DMS153 (cell line): ENCODE data around the gene CAMK2N2.

Experiments used
- DNase-seq: peaks from one replicate; lab custom pipeline; 2025; lab: John Stamatoyannopoulos, UW

The CAMK2N2 gene

DNA sequence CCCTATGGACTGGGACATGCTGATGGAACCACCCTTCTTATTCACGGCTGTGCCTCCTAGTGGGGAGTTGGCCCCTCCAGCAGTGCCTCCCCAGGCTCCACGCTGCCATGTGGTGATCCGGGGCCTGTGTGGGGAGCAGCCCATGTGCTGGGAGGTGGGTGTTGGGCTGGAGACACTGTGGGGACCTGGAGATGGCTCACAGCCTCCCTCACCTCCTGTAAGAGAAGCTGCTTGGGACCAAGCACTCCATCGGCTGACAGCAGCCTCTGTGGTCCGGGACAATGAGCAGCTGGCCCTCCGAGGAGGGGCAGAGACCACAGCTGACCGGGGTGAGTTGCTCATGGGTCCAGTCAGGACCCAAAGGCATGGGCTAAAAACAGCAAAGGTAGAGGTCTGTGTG lies 21.6 kb downstream of the CAMK2N2 start:
- DNase-seq, result no peak

DNA sequence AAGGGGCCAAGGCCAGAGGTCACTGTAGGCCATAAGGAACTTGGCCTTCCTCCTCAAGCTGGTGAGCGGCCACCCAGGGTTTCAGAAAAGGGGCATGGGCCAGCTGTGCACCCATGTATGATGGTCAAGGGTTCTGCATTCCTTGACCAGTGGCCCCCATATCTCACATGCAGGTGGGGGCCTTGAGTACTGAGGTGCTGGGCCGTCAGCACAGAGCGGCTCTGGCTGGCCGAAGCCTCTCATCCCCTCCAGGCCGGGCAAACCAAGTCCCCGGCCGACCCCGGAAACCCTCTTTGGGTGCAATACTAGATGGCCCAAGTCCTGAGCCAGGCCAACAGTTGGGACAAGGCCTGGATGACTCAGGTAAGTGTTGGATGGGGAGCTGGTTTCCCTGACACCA lies 22.1 kb downstream of the CAMK2N2 start:
- no peak for DNase-seq

GRCh38 chr3:184238246-184238818 lies 23.0 kb downstream of the CAMK2N2 start:
- no peak for DNase-seq

GRCh38 chr3:184237807-184238206 lies 23.5 kb downstream of the CAMK2N2 start:
- DNase-seq, result peak; percentile 37

DNA sequence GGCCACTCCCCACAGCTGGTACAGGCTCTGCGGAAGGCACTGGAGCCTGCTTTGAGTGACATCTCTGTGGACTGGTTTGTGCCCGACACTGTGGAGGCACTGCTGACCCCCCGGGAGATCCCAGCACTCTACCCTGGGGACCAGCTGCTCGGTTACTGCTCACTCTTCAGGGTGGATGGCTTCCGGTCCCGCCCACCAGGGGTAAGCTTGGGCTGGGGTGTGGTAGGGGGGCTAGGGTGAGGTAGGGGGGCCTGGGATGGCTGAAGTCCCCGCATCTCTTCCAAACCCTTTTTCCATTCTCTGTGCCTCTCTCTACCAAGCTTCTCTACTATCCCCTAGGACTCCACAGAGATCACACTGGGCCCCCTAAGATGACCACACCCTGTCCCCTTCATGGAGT lies 24.1 kb downstream of the CAMK2N2 start:
- no peak for DNase-seq

- DNase-seq, result no peak
Measured at GRCh38 chr3:184236636-184237035, 24.7 kb downstream of the CAMK2N2 start.

- no peak for DNase-seq
Measured at GRCh38 chr3:184236033-184236410, 25.3 kb downstream of the CAMK2N2 start.

- no peak for DNase-seq
Measured at GRCh38 chr3:184235381-184236032, 25.8 kb downstream of the CAMK2N2 start.

DNA sequence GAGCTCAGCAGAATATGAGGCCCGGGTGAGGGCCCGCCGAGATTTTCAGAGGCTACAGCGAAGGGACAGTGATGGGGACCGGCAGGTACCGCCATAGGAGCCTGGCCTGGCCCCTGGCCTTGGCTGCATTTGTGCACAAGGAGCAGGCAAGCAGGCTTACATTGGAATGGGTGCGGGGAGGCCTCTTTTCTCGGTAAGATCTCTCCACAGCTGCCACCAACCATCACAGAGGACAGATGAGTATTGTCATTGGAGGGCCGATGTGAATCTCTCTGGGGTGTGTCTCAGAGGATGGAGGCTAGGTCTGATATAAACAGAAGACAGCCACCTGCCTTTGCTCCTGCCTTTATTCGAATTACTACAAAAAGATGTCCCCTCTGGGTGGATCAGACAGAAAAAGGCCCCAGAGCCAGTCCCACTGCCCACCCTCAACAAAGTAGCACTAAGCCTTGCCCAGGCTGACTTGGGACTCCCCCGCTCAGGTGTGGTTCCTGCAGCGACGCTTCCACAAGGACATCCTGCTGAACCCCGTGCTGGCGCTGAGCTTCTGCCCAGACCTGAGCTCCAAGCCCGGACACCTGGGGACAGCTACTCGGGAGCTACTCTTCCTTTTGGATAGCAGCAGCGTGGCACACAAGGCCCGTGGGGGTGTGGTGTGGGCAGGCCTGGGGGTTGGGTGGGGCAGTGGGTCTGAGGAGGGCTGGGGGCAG lies 26.5 kb downstream of the CAMK2N2 start:
- DNase-seq, result no peak

GRCh38 chr3:184234224-184234623 lies 27.1 kb downstream of the CAMK2N2 start:
- DNase-seq, result no peak

- no peak for DNase-seq
Measured at GRCh38 chr3:184233127-184233843, 28.1 kb downstream of the CAMK2N2 start.

GRCh38 chr3:184231671-184232070 lies 29.7 kb downstream of the CAMK2N2 start:
- DNase-seq, result no peak

DNA sequence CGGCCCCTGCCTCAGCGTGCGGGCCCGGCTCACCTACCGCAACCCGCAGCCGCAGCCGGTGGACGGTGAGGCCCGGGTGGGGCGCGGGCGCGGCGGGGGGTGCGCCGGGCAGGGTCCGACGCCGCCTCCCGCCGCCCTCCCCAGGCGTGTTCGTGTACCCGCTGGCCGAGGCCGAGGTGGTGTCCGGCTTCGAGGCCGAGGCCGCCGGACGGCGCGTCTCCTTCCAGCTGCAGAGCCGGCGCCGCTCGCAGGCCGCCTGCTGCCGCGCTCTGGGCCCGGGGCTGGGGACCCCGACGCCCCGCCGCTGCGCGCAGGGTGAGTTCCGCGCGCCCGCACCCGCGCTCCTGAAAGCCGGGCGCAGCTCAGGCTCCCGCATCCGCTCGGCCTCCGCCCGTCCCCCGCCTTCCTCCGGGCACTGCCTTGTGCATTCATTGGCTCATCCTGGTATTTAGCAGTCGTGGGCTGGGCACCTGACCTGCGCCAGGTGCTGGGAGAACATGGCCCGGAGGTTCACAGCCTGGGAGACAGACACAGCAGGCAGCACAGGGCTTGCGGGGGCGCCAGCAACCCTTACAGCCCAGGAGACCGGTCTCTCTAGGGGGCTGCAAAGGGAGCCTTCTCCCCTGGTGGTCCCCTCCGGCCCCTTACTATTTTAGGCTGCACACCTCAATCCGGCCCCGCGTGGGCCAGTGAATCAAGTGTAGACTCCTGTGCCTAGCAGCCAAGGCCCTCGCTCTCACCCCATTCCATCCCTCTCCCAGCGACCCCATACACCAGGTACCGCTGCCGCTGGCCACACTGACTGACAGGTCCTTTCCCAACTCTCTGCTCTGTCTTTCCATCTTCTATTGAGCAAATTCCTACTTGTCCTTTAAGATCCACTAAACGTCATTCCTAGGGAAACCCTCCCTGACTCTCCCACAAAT lies 30.5 kb downstream of the CAMK2N2 start:
- peak; percentile 46 for DNase-seq

DNA sequence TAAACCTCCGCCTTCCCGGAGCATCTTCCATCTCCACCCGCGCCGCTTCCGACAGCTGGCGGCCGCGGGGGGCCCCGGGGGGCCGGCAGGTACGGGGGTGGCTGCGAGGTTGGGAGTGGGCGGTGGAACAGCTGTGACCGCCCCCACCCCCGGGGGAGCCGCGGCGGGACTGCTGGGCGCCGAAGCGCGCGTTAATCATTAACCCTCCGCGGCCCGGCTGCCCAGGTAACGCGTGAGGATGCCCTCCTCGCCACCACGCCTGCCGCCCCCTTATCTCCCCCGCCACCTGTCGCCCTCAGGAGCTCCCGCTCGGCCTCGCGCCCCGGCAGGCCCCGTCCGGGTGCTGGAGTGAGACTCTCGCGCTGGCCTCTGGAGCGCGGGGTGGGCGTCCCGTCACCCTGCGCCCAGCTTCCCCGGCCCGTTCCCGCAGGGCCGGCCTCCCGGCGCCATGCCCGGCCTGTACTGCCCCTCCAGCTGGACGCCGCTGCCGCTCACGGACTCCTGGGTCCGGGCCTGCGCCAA lies 31.2 kb downstream of the CAMK2N2 start:
- DNase-seq, result no peak

DNA sequence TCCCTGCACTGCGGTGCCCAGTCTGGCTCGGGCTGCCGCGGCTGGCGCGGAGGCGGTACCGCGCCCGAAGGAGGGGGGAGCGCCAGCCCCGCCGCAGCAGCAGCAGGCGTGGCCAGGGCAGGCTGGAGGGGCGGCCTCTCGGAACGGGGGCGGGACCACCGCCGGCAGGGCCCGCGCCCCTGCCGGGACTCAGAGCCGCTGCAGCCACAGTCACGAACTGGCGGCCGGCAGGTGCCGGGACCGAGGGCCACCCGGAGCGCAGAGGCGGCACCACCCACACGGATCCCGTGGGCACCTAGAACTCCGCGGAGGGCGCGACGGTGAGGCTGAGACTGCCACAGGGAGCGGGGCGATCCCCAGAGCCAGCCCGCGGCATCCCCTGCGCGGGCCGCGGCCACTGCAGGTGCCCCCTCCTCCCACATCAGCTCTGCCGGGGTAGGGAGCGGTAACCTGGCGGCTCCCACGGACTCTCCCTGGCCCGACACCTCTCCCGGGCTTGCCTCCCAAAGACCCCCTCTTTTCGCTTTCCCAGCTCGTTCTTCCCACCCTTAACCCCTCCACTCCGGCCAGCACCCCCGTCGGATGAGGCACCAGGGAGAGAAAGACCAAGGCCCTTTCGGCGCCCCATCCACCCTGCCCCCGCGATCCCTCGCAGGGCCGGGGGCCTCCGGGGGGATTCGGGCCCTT lies 31.8 kb downstream of the CAMK2N2 start, which contains the start of gene VWA5B2:
TSS of gene VWA5B2 (plus strand) at position 192 of the 687 bp plus-strand sequence. CDS start 944 bp downstream, outside the sequence.
- DNase-seq, result peak; percentile 26

GRCh38 chr3:184228376-184229137 lies 32.8 kb downstream of the CAMK2N2 start:
- no peak for DNase-seq

GRCh38 chr3:184227481-184227935 lies 33.8 kb downstream of the CAMK2N2 start:
- DNase-seq, result no peak

DNA sequence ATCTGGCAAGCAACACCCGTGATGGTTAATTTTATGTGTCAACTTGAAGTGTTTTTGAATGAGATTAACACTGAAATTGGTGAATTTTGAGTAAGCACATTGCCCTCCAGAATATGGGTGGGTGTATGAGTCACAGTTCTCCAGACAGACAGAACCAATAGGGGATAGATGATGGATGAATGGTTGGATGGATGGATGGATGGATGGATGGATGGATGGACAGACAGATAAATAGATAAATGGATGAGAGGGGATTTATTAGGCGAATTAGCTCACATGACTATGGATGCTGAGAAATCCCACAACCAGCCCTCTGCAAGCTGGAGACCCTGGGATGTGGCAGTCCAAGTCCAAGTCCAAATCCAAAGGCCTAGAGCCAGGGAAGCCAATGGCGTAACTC lies 37.4 kb downstream of the CAMK2N2 start:
- DNase-seq, result no peak

DNA sequence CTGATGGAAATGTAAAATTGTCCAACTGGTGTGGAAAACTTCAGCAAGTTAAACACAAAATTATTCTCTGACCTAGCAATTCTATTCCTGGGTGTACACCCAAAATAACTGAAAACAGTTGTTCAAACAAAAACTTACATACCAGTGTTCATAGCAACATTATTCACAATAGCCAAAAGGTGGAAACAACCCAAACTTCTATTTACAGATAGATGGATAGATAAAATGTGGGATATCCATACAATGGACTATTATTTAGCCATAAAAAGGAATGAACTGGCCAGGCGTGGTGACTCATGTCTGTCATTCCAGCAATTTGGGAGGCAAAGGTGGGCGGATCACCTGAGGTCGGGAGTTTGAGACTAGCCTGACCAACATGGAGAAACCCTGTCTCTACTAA lies 38.8 kb downstream of the CAMK2N2 start:
- no peak for DNase-seq

DNA sequence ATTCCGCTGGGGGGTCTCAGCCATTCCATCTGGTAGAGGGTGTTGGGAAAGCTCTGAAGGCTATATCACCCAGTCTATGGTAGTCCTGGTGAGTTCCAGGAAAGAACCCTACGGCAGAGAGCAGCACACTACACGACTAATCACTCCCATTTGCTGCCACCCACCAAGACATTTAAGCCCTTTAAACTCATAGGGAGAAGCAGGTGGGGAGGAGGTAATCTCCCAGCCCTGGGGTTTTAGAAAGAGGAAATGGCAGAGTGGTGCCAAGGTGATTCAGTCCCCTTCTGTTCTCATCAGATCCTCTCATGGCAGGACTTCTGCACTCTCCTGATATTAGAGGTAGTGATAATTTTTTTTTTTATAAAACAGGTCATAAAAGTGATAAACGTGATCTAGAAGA lies 42.5 kb downstream of the CAMK2N2 start:
- DNase-seq, result no peak
